Hepatocyte (in vitro differentiated cells): ENCODE measurements around the gene PTPN14.

Source experiments
- CTCF ChIP-seq: fragments of 200-600 bp; sonication (generic); IDR thresholded peaks from 2 replicates; pipeline ENCODE4 v1.5.1; 2016; ENCODE audit warnings: antibody characterized with exemption, mild to moderate bottlenecking; ENCODE audit not compliant: poor library complexity
- EZH2 ChIP-seq: fragments of 200-600 bp; sonication (generic); IDR thresholded peaks from 2 replicates; pipeline ENCODE4 v1.6.1; 2016; ENCODE audit warnings: antibody characterized with exemption, mild to moderate bottlenecking, borderline replicate concordance
- EZH2phosphoT487 ChIP-seq: fragments of 200-600 bp; sonication (generic); IDR thresholded peaks from one replicate; pipeline ENCODE4 v1.6.1; 2018; ENCODE audit warnings: antibody characterized with exemption, mild to moderate bottlenecking, low read depth, moderate library complexity; ENCODE audit not compliant: unreplicated experiment, severe bottlenecking

GRCh38 chr1:214568328-214568727 lies 16.9 kb upstream of the PTPN14 start:
- TF ChIP-seq CTCF (no peak), EZH2phosphoT487 (no peak), EZH2 (no peak)
